ENCODE measurements around the gene HDAC10.

HDAC10 gene

DNA sequence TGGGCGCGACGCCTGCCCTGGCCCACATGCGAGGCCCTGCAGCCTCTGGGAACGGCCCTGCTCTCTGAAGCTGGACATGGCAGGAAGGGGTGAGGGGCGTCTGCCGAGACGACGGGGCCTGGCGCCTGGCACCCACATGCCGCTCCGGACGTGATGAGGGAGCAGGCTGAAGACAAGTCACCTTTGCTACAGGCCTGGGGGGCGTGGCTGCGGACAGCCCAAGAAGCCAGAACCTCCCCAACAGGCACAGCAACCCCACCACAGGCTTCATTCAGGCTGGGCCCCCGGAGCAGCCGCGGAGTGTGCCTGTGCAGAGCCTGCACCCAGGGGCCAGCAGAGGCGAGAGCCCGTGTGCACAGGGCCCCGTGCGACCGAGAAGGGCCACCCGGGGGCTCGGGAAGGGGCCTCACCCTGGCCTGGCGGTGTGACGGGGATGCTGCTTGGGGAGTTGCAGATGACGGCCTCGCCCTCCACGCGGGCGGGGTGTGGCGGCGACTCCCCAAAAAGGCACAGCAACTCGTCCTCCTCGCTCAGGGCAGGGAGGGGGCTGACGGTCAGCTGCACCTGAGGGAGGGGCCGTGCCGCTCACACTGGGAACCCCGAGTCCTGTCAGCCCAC lies 35.7 kb upstream of the HDAC10 start:
- no peak overlapping the region for H3K4me3 ChIP-seq
- no peaks in the 10 kb centered on the region for H3K9me3 ChIP-seq (ENCODE audit: low read depth, low read length)
- peaks cover 42% of the 10 kb centered on the region; the same call in 1 of the 2 replicates for H3K36me3 ChIP-seq (ENCODE audit: insufficient read depth, low read length)
- H3K9ac ChIP-seq (ENCODE audit: insufficient read length) = no peak overlapping the region
- DNase-seq (ENCODE audit: low read depth, low spot score) = no peak
- TF ChIP-seq POLR2AphosphoS5 (IDR thresholded peaks at IDR 0.05; ENCODE audit: borderline replicate concordance, low read depth, low read length) = no peak
- TF ChIP-seq EZH2 (IDR thresholded peaks at IDR 0.05) = no peak
- TF ChIP-seq FOXP2 (optimal IDR thresholded peaks at IDR 0.05; ENCODE audit: control extremely low read depth, extremely low read length, insufficient read depth) = no peak
- no peak overlapping the region for H3K27ac ChIP-seq

DNA sequence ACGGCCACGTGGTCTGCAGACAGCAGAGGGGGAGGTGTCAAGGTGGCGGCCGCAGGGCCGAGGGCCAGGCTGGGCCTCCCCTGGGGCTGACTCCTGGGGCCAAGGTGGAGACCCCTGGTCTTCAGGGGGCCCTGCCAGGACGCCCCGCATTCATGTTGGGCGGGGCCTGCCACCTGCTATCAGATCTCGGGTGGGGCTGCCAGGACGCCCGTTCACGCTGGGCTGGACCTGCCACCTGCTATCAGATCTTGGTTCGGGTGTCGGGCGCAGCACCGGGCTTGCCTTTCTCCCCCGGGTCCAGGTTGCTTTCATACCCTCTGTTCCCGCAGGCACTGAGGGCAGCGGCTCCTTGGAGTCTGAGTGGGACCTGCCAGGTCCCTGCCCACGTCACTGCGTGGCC lies 35.2 kb upstream of the HDAC10 start:
- Histone ChIP-seq H3K4me3 (no peak overlapping the region), H3K9ac (ENCODE audit: insufficient read length) (no peak overlapping the region), H3K27ac (no peak overlapping the region), H3K36me3 (ENCODE audit: insufficient read depth, low read length) (peaks cover 45% of the 10 kb centered on the region; the same call in 1 of the 2 replicates), H3K9me3 (ENCODE audit: low read depth, low read length) (no peaks in the 10 kb centered on the region)
- DNase-seq (ENCODE audit: low read depth, low spot score) = no peak
- TF ChIP-seq EZH2 (IDR thresholded peaks at IDR 0.05) (no peak), POLR2AphosphoS5 (IDR thresholded peaks at IDR 0.05; ENCODE audit: borderline replicate concordance, low read depth, low read length) (no peak), FOXP2 (optimal IDR thresholded peaks at IDR 0.05; ENCODE audit: control extremely low read depth, extremely low read length, insufficient read depth) (no peak)

DNA sequence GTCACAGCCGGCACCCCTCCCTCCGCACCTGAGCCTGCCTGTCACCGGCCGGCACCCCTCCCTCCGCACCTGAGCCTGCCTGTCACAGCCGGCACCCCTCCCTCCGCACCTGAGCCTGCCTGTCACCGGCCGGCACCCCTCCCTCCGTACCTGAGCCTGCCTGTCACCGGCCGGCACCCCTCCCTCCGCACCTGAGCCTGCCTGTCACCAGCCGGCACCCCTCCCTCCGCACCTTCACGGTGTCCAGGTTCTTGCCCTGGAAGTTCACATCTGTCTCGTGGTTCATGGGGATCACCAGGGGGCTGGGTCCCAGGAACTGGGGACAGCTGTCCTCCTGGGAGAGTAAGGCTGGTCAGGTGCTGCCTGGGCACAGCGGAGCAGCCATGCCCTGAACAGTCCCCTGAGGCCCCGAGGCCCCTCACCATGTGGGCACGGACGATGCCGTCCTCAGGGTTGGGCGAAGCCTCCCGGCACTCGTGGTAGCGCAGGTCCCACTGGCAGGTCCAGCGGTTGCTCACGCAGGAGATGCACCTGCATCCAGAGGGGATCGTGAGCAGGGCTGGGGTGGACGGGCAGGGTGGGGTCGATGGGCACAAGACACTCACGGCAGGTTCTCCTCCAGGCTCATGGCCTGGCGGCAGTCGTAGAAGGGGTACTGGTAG lies 34.6 kb upstream of the HDAC10 start:
- TF ChIP-seq EZH2 (IDR thresholded peaks at IDR 0.05) = no peak
- TF ChIP-seq FOXP2 (optimal IDR thresholded peaks at IDR 0.05; ENCODE audit: control extremely low read depth, extremely low read length, insufficient read depth) = no peak
- no peak for TF ChIP-seq POLR2AphosphoS5 (IDR thresholded peaks at IDR 0.05; ENCODE audit: borderline replicate concordance, low read depth, low read length)
- peaks cover 49% of the 10 kb centered on the region; the same call in 1 of the 2 replicates for H3K36me3 ChIP-seq (ENCODE audit: insufficient read depth, low read length)

DNA sequence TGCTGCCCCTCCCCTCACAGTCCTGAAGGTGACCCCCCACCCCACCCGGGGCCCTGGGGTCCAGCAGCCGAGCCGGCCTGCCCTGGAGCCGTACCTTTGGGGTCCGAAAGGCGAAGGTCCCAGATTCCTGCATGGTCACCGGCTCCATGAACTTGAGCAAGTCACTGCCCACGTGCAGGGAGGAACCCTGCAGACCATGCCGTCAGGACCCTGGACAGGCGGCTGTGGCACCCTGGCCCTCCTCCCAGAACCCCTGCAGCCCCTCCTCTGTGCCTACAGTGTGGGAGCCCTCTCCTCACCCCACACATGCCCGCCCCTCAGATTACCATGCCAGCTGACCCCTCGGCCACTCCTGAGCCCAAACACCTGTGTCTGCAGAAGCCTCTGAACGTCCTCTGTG lies 33.4 kb upstream of the HDAC10 start:
- no peak overlapping the region for H3K9ac ChIP-seq (ENCODE audit: insufficient read length)
- DNase-seq (ENCODE audit: low read depth, low spot score) = no peak
- no peak overlapping the region for H3K27ac ChIP-seq
- TF ChIP-seq FOXP2 (optimal IDR thresholded peaks at IDR 0.05; ENCODE audit: control extremely low read depth, extremely low read length, insufficient read depth) (no peak), EZH2 (IDR thresholded peaks at IDR 0.05) (no peak), POLR2AphosphoS5 (IDR thresholded peaks at IDR 0.05; ENCODE audit: borderline replicate concordance, low read depth, low read length) (no peak)
- no peaks in the 10 kb centered on the region for H3K9me3 ChIP-seq (ENCODE audit: low read depth, low read length)
- peaks cover 44% of the 10 kb centered on the region; the same call in 1 of the 2 replicates for H3K36me3 ChIP-seq (ENCODE audit: insufficient read depth, low read length)
- no peak overlapping the region for H3K4me3 ChIP-seq

More for the DNA sequence above, 34.6 kb upstream of the HDAC10 start:
- H3K27ac ChIP-seq = no peak overlapping the region
- no peaks in the 10 kb centered on the region for H3K9me3 ChIP-seq (ENCODE audit: low read depth, low read length)
- DNase-seq (ENCODE audit: low read depth, low spot score) = no peak
- no peak overlapping the region for H3K4me3 ChIP-seq
- H3K9ac ChIP-seq (ENCODE audit: insufficient read length) = no peak overlapping the region

DNA sequence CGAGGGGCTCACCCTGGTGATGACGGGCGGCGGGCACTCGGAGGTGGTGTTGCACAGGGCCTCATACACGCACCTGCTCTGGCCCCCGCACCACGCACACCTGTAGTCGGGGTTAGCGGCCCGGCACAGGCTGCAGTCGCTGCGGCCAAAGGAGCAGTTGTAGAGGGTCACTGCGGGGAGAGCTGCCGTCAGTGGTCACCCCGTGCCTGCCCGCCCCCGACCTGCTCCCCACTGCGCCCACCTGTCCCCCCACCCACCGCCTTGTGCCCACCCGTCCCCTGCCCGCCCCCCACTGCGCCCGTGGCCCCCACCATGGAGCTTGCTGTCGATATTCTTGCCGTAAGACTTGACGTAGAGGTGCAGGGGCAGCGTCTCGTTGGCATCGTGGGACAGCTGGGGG lies 32.8 kb upstream of the HDAC10 start:
- Histone ChIP-seq H3K9ac (ENCODE audit: insufficient read length) (no peak overlapping the region), H3K27ac (no peak overlapping the region), H3K9me3 (ENCODE audit: low read depth, low read length) (no peaks in the 10 kb centered on the region), H3K36me3 (ENCODE audit: insufficient read depth, low read length) (peaks cover 41% of the 10 kb centered on the region; the same call in 1 of the 2 replicates), H3K4me3 (no peak overlapping the region)
- TF ChIP-seq FOXP2 (optimal IDR thresholded peaks at IDR 0.05; ENCODE audit: control extremely low read depth, extremely low read length, insufficient read depth) = no peak
- TF ChIP-seq EZH2 (IDR thresholded peaks at IDR 0.05) = no peak
- TF ChIP-seq POLR2AphosphoS5 (IDR thresholded peaks at IDR 0.05; ENCODE audit: borderline replicate concordance, low read depth, low read length) = no peak
- DNase-seq (ENCODE audit: low read depth, low spot score) = no peak

DNA sequence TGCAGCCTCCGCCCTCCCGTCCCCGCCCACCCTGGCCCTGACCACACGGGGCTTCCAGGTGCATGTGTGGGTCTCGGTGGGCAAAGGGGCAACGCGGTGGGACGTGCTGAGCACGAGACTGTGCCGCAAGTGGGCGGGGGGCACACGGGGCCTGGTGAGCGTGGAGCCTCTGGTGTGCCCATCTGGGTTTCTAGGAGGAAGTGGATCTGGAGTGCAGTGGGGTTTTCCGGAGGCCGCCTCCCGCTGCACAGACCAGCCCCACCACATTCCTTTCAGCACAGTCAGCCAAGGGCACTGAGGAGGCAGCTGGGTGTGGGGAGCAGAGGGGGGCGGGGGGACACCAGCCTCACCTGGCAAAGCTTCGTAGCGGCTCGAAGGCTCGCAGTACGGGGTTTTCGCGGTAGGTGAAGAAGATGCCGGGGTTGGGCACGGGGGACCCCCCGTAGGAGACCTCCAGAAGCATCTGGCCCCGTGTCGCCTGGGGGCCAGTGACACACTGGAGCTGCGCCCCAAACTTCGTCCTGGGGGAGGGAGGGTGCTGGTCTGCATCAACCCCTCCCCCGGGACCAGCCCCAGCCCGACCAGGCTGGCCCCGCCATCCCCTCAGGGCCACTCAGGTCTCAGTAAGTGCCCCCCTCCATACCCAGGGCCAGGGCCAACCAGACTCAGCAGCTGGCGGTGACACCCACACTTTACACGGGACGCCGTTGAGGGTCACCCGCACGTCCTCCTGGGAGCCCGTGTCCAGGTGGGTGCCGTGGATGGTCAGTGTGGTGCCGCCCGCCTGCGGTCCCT lies 31.5 kb upstream of the HDAC10 start:
- TF ChIP-seq FOXP2 (optimal IDR thresholded peaks at IDR 0.05; ENCODE audit: control extremely low read depth, extremely low read length, insufficient read depth) (no peak), EZH2 (IDR thresholded peaks at IDR 0.05) (no peak), POLR2AphosphoS5 (IDR thresholded peaks at IDR 0.05; ENCODE audit: borderline replicate concordance, low read depth, low read length) (no peak)
- no peak overlapping the region for H3K9ac ChIP-seq (ENCODE audit: insufficient read length)
- no peak overlapping the region for H3K27ac ChIP-seq
- no peak overlapping the region for H3K4me3 ChIP-seq
- H3K9me3 ChIP-seq (ENCODE audit: low read depth, low read length) = no peaks in the 10 kb centered on the region
- no peak for DNase-seq (ENCODE audit: low read depth, low spot score)
- H3K36me3 ChIP-seq (ENCODE audit: insufficient read depth, low read length) = peaks cover 40% of the 10 kb centered on the region; the same call in 1 of the 2 replicates

DNA sequence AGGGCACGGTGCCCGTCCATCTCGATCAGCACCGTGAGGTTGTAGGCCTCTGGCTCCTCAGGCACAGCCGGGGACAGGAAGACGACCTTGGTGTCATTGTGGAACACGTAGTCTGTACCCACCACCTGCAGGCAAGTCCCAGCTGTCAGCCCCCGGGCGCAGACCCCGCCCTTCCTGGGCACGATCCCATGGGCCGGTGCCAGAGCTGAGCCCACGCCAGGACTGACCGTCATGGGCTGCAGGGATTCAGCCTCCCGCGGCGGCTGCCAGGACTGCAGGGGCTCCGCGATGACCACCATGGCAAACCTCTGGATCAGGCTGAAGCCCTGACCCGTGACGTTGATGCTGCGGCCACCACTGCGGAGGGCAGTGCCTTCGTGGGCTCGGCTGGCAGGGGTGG lies 30.9 kb upstream of the HDAC10 start:
- H3K9ac ChIP-seq (ENCODE audit: insufficient read length) = no peak overlapping the region
- H3K27ac ChIP-seq = no peak overlapping the region
- H3K9me3 ChIP-seq (ENCODE audit: low read depth, low read length) = no peaks in the 10 kb centered on the region
- TF ChIP-seq FOXP2 (optimal IDR thresholded peaks at IDR 0.05; ENCODE audit: control extremely low read depth, extremely low read length, insufficient read depth) (no peak), EZH2 (IDR thresholded peaks at IDR 0.05) (no peak), POLR2AphosphoS5 (IDR thresholded peaks at IDR 0.05; ENCODE audit: borderline replicate concordance, low read depth, low read length) (no peak)
- no peak overlapping the region for H3K4me3 ChIP-seq
- DNase-seq (ENCODE audit: low read depth, low spot score) = no peak
- peaks cover 44% of the 10 kb centered on the region; the same call in 1 of the 2 replicates for H3K36me3 ChIP-seq (ENCODE audit: insufficient read depth, low read length)

DNA sequence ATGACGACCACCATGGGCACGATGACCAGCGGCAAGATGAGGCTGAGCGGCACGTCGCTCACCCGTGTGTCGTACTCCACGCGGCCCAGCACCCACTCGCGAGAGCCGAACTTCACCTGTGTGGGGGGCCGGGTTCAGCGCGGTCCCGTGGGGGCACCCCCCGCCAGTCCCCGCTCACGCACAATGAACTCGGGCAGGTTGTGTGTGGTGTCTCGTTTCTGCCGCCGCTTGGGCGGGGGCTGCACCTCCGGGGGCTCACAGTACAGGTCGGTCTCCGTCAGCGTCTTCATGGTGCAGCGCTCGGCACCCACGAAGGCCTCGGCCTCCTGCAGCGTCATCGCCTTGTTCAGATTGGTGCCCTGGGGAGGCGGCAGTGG lies 30.3 kb upstream of the HDAC10 start:
- TF ChIP-seq POLR2AphosphoS5 (IDR thresholded peaks at IDR 0.05; ENCODE audit: borderline replicate concordance, low read depth, low read length) (no peak), FOXP2 (optimal IDR thresholded peaks at IDR 0.05; ENCODE audit: control extremely low read depth, extremely low read length, insufficient read depth) (no peak), EZH2 (IDR thresholded peaks at IDR 0.05) (no peak)

More for the DNA sequence above, 30.3 kb upstream of the HDAC10 start:
- no peak for DNase-seq (ENCODE audit: low read depth, low spot score)
- no peak overlapping the region for H3K27ac ChIP-seq
- no peak overlapping the region for H3K4me3 ChIP-seq
- peaks cover 50% of the 10 kb centered on the region; the same call in 1 of the 2 replicates for H3K36me3 ChIP-seq (ENCODE audit: insufficient read depth, low read length)
- no peak overlapping the region for H3K9ac ChIP-seq (ENCODE audit: insufficient read length)
- H3K9me3 ChIP-seq (ENCODE audit: low read depth, low read length) = no peaks in the 10 kb centered on the region
